Liver (tissue), 9 donors: Measurements from ENCODE around the gene MBD6. TPM values are rescaled to one million over a fixed set of nuclear protein-coding genes. Genes with fewer than 3 reads are reported as not detected.

Experiments used
- DNase-seq: peaks from one replicate; pipeline ENCODE4 v3.0.0-alpha.2; 2017; ENCODE audit warnings: low spot score
- H3K27ac ChIP-seq, 2 donors: one replicate each; pipeline ENCODE4 v1.7.0; 2013; ENCODE audit warnings: inconsistent platforms in 2 of 2, low read length in 2 of 2, control low read depth in 1 of 2, low read depth in 1 of 2, mild to moderate bottlenecking in 1 of 2
- H3K27me3 ChIP-seq, 4 donors: one replicate each; pipeline versions ENCODE4 v1.6.1 to v1.7.0; 2013; ENCODE audit warnings: low read length in 3 of 4, inconsistent platforms in 1 of 4, mild to moderate bottlenecking in 1 of 4, moderate library complexity in 1 of 4; ENCODE audit not compliant: control insufficient read depth in 4 of 4, insufficient read depth in 4 of 4
- H3K36me3 ChIP-seq, 4 donors: one replicate each; pipeline versions ENCODE4 v1.6.1 to v1.7.0; 2013; ENCODE audit warnings: low read length in 3 of 4, mild to moderate bottlenecking in 3 of 4, low read depth in 1 of 4, moderate library complexity in 1 of 4; ENCODE audit not compliant: control insufficient read depth in 4 of 4, insufficient read depth in 3 of 4
- H3K4me1 ChIP-seq, 4 donors: one replicate each; pipeline versions ENCODE4 v1.6.1 to v1.7.0; 2013; ENCODE audit warnings: low read length in 3 of 4, mild to moderate bottlenecking in 3 of 4, moderate library complexity in 1 of 4; ENCODE audit not compliant: control insufficient read depth in 4 of 4, insufficient read depth in 4 of 4
- H3K4me3 ChIP-seq, 3 donors: one replicate each; pipeline versions ENCODE4 v1.6.1 to v1.7.0; 2013; ENCODE audit warnings: low read length in 3 of 3, control low read depth in 1 of 3, low read depth in 1 of 3, mild to moderate bottlenecking in 1 of 3
- H3K9ac ChIP-seq, 2 donors: one replicate each; pipeline ENCODE4 v1.7.0; 2013; ENCODE audit warnings: low read length in 2 of 2, mild to moderate bottlenecking in 2 of 2, moderate library complexity in 2 of 2, control low read depth in 1 of 2, low read depth in 1 of 2
- H3K9me3 ChIP-seq, 4 donors: one replicate each; pipeline versions ENCODE4 v1.6.1 to v1.7.0; 2013; ENCODE audit warnings: low read length in 3 of 4; ENCODE audit not compliant: control insufficient read depth in 4 of 4
- ATF3 ChIP-seq: IDR thresholded peaks from 2 replicates; pipeline ENCODE4 v1.6.1; 2016; ENCODE audit warnings: antibody characterized with exemption
- EGR1 ChIP-seq, 2 donors: IDR thresholded peaks; 2 replicates each; pipeline ENCODE4 v1.6.1; 2016 to 2018; ENCODE audit warnings: antibody characterized with exemption in 2 of 2, low read depth in 2 of 2
- FOXA1 ChIP-seq: IDR thresholded peaks from 2 replicates; pipeline ENCODE4 v1.6.1; 2016; ENCODE audit warnings: antibody characterized with exemption
- FOXA2 ChIP-seq: IDR thresholded peaks from 2 replicates; pipeline ENCODE4 v1.6.1; 2016; ENCODE audit warnings: antibody characterized with exemption
- GABPA ChIP-seq, 2 donors: IDR thresholded peaks in 1 of 2; conservative IDR thresholded peaks in 1 of 2; 2 replicates each; pipeline ENCODE4 v1.6.1; 2016; ENCODE audit warnings: antibody characterized with exemption in 2 of 2, mild to moderate bottlenecking in 1 of 2, moderate library complexity in 1 of 2
- HNF4A ChIP-seq, 2 donors: conservative IDR thresholded peaks; 2 replicates each; pipeline ENCODE4 v1.6.1; 2016; ENCODE audit warnings: antibody characterized with exemption in 2 of 2, mild to moderate bottlenecking in 2 of 2
- HNF4G ChIP-seq: IDR thresholded peaks from 2 replicates; pipeline ENCODE4 v1.6.1; 2016; ENCODE audit warnings: antibody characterized with exemption
- JUND ChIP-seq, 2 donors: IDR thresholded peaks; 2 replicates each; pipeline ENCODE4 v1.6.1; 2016; ENCODE audit warnings: antibody characterized with exemption in 2 of 2
- NR2F2 ChIP-seq: IDR thresholded peaks from 2 replicates; pipeline ENCODE4 v1.6.1; 2016; ENCODE audit warnings: antibody characterized with exemption
- RAD21 ChIP-seq, 2 donors: IDR thresholded peaks; 2 replicates each; pipeline ENCODE4 v1.6.1; 2016; ENCODE audit warnings: antibody characterized with exemption in 2 of 2, mild to moderate bottlenecking in 2 of 2
- RXRA ChIP-seq, 2 donors: IDR thresholded peaks; 2 replicates each; pipeline ENCODE4 v1.6.1; 2017 to 2018; ENCODE audit warnings: antibody characterized with exemption in 2 of 2, mild to moderate bottlenecking in 1 of 2
- TAF1 ChIP-seq: conservative IDR thresholded peaks from 2 replicates; pipeline ENCODE4 v1.6.1; 2016; ENCODE audit warnings: antibody characterized with exemption, mild to moderate bottlenecking
- YY1 ChIP-seq: IDR thresholded peaks from 2 replicates; pipeline ENCODE4 v1.6.1; 2016; ENCODE audit warnings: antibody characterized with exemption, mild to moderate bottlenecking
- WGBS: extraction: QIAGEN DNeasy Blood & Tissue Kit; methylation state at CpG from one replicate; pipeline ENCODE4 v1.1.7; 2013; 5-methylcytosine and 5-hydroxymethylcytosine counted together
- polyA plus RNA-seq, 2 donors: library from polyadenylated mRNA; stranded (reverse) in 1 of 2; unstranded in 1 of 2; fragments of 200-250 nt in 1 of 2; fragments of >200 nt in 1 of 2; fragmentation: Nextera tagmentation in 1 of 2; extraction: Ambion mirVana in 1 of 2; gene quantifications; one replicate each; pipeline versions ENCODE4 v1.2.1 to v1.2.3, GENCODE V29; 2013 to 2015
- total RNA-seq, 2 donors: library from RNA; depleted of rRNA; stranded (reverse); fragments of >200 nt; gene quantifications; one replicate each; pipeline ENCODE4 v1.2.3, GENCODE V29; 2014
- TF ChIP-seq, protein P1 (sequence below): fragments of 150-350 bp; IDR thresholded peaks from 2 replicates; pipeline ENCODE4 v1.5.1; 2017; ENCODE audit warnings: improper control_type of control experiment, low read depth, low read length; ENCODE audit not compliant: missing input control
- TF ChIP-seq, protein P2 (sequence below): IDR thresholded peaks from 2 replicates; pipeline ENCODE4 v1.6.1; 2016; ENCODE audit warnings: antibody characterized with exemption, mild to moderate bottlenecking
- TF ChIP-seq, protein P3 (sequence below): IDR thresholded peaks from 2 replicates; pipeline ENCODE4 v1.6.1; 2016; ENCODE audit warnings: antibody characterized with exemption
- TF ChIP-seq, protein P4 (sequence below): IDR thresholded peaks from 2 replicates; pipeline ENCODE4 v1.6.1; 2016; ENCODE audit warnings: antibody characterized with exemption
- donor health status: healthy.
- donor health status: healthy.
- donor health status: healthy.
- donor health status: healthy.
- donor health status: healthy.

MBD6 gene
- total and polyA plus RNA-seq, 4 donors: 9.9 to 20.2 (median 14.9) TPM

GRCh38 chr12:57521525-57522010, 1.1 kb upstream of the MBD6 start:
- DNase-seq: peak; percentile 57
- peaks cover 10 to 58% (median 37%) of the 10 kb centered on the region in 4 donors for H3K4me1 ChIP-seq
- WGBS: 50% methylated on average over 17 of the region's 17 CpGs
- H3K36me3 ChIP-seq: peaks cover 6 to 23% (median 15%) of the 10 kb centered on the region in 4 donors
- H3K9me3 ChIP-seq: no peaks in the 10 kb centered on the region
- TF ChIP-seq FOXA2 (no peak), NR2F2 (no peak), FOXA1 (no peak), RAD21 (IDR thresholded peaks at IDR 0.05) (no peak), HNF4G (no peak), GABPA (IDR thresholded peaks at IDR 0.05 in 1 of 2, conservative IDR thresholded peaks at IDR 0.05 in 1 of 2) (no peak), TAF1 (no peak), YY1 (no peak), JUND (IDR thresholded peaks at IDR 0.05) (no peak), RXRA (IDR thresholded peaks at IDR 0.05) (no peak), HNF4A (conservative IDR thresholded peaks at IDR 0.05) (no peak), EGR1 (IDR thresholded peaks at IDR 0.05; ENCODE audit: low read depth in 2 of 2) (no peak), ATF3 (no peak)
- TF ChIP-seq, protein P1, sequence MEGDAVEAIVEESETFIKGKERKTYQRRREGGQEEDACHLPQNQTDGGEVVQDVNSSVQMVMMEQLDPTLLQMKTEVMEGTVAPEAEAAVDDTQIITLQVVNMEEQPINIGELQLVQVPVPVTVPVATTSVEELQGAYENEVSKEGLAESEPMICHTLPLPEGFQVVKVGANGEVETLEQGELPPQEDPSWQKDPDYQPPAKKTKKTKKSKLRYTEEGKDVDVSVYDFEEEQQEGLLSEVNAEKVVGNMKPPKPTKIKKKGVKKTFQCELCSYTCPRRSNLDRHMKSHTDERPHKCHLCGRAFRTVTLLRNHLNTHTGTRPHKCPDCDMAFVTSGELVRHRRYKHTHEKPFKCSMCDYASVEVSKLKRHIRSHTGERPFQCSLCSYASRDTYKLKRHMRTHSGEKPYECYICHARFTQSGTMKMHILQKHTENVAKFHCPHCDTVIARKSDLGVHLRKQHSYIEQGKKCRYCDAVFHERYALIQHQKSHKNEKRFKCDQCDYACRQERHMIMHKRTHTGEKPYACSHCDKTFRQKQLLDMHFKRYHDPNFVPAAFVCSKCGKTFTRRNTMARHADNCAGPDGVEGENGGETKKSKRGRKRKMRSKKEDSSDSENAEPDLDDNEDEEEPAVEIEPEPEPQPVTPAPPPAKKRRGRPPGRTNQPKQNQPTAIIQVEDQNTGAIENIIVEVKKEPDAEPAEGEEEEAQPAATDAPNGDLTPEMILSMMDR: no peak
- TF ChIP-seq, protein P2, sequence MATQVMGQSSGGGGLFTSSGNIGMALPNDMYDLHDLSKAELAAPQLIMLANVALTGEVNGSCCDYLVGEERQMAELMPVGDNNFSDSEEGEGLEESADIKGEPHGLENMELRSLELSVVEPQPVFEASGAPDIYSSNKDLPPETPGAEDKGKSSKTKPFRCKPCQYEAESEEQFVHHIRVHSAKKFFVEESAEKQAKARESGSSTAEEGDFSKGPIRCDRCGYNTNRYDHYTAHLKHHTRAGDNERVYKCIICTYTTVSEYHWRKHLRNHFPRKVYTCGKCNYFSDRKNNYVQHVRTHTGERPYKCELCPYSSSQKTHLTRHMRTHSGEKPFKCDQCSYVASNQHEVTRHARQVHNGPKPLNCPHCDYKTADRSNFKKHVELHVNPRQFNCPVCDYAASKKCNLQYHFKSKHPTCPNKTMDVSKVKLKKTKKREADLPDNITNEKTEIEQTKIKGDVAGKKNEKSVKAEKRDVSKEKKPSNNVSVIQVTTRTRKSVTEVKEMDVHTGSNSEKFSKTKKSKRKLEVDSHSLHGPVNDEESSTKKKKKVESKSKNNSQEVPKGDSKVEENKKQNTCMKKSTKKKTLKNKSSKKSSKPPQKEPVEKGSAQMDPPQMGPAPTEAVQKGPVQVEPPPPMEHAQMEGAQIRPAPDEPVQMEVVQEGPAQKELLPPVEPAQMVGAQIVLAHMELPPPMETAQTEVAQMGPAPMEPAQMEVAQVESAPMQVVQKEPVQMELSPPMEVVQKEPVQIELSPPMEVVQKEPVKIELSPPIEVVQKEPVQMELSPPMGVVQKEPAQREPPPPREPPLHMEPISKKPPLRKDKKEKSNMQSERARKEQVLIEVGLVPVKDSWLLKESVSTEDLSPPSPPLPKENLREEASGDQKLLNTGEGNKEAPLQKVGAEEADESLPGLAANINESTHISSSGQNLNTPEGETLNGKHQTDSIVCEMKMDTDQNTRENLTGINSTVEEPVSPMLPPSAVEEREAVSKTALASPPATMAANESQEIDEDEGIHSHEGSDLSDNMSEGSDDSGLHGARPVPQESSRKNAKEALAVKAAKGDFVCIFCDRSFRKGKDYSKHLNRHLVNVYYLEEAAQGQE: no peak
- TF ChIP-seq, protein P3, sequence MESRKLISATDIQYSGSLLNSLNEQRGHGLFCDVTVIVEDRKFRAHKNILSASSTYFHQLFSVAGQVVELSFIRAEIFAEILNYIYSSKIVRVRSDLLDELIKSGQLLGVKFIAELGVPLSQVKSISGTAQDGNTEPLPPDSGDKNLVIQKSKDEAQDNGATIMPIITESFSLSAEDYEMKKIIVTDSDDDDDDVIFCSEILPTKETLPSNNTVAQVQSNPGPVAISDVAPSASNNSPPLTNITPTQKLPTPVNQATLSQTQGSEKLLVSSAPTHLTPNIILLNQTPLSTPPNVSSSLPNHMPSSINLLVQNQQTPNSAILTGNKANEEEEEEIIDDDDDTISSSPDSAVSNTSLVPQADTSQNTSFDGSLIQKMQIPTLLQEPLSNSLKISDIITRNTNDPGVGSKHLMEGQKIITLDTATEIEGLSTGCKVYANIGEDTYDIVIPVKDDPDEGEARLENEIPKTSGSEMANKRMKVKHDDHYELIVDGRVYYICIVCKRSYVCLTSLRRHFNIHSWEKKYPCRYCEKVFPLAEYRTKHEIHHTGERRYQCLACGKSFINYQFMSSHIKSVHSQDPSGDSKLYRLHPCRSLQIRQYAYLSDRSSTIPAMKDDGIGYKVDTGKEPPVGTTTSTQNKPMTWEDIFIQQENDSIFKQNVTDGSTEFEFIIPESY: no peak
- TF ChIP-seq, protein P4, sequence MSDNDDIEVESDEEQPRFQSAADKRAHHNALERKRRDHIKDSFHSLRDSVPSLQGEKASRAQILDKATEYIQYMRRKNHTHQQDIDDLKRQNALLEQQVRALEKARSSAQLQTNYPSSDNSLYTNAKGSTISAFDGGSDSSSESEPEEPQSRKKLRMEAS: no peak
- H3K4me3 ChIP-seq: no peak overlapping the region
- H3K9ac ChIP-seq: peak overlapping the region; percentile 46 to 92
- no peaks in the 10 kb centered on the region for H3K27me3 ChIP-seq
- H3K27ac ChIP-seq: peak overlapping the region; percentile 92 to 95
